ENCODE data around the gene SSC5D. TPM values are rescaled to one million over a fixed set of nuclear protein-coding genes. Genes with fewer than 3 reads are reported as not detected.

SSC5D gene
- total and polyA plus RNA-seq, 10 of the 15 experiments (the other 5 are each of a cell fraction or from before 2014, with no cell fraction given), result 0.03 to 0.13 (median 0.05) TPM; not detected in 4

GRCh38 chr19:55454787-55455243 is 33.4 kb upstream of the SSC5D start (continued):
- TF ChIP-seq ZNF687 (IDR thresholded peaks at IDR 0.05) (no peak), PAX8 (IDR thresholded peaks at IDR 0.05) (no peak), POU2F2 (IDR thresholded peaks at IDR 0.05; ENCODE audit: borderline replicate concordance, low read depth, low read length) (no peak), BCL11A (IDR thresholded peaks at IDR 0.05; ENCODE audit: low read depth, low read length) (no peak), ZNF274 (IDR thresholded peaks at IDR 0.05; ENCODE audit: insufficient read depth, insufficient read length) (no peak), NR2C2 (IDR thresholded peaks at IDR 0.05; ENCODE audit: borderline replicate concordance, control insufficient read depth, insufficient read length, low read depth) (no peak), SIN3A (IDR thresholded peaks at IDR 0.05; ENCODE audit: low read depth, low read length) (no peak), SPI1 (IDR thresholded peaks at IDR 0.05; ENCODE audit: borderline replicate concordance, insufficient read depth, low read depth, low read length) (no peak)
- TF ChIP-seq, protein P1, sequence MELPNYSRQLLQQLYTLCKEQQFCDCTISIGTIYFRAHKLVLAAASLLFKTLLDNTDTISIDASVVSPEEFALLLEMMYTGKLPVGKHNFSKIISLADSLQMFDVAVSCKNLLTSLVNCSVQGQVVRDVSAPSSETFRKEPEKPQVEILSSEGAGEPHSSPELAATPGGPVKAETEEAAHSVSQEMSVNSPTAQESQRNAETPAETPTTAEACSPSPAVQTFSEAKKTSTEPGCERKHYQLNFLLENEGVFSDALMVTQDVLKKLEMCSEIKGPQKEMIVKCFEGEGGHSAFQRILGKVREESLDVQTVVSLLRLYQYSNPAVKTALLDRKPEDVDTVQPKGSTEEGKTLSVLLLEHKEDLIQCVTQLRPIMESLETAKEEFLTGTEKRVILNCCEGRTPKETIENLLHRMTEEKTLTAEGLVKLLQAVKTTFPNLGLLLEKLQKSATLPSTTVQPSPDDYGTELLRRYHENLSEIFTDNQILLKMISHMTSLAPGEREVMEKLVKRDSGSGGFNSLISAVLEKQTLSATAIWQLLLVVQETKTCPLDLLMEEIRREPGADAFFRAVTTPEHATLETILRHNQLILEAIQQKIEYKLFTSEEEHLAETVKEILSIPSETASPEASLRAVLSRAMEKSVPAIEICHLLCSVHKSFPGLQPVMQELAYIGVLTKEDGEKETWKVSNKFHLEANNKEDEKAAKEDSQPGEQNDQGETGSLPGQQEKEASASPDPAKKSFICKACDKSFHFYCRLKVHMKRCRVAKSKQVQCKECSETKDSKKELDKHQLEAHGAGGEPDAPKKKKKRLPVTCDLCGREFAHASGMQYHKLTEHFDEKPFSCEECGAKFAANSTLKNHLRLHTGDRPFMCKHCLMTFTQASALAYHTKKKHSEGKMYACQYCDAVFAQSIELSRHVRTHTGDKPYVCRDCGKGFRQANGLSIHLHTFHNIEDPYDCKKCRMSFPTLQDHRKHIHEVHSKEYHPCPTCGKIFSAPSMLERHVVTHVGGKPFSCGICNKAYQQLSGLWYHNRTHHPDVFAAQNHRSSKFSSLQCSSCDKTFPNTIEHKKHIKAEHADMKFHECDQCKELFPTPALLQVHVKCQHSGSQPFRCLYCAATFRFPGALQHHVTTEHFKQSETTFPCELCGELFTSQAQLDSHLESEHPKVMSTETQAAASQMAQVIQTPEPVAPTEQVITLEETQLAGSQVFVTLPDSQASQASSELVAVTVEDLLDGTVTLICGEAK (IDR thresholded peaks at IDR 0.05; ENCODE audit: borderline replicate concordance), result no peak

All from GM12878 (cell line).